Endothelial cell (in vitro differentiated cells): ENCODE measurements around the gene TEPSIN. TPM values are rescaled to one million over a fixed set of nuclear protein-coding genes. Genes with fewer than 3 reads are reported as not detected.
"Not testable (repeated sequence)": the region's sequence is repeated elsewhere in the genome, so short reads cannot be mapped to it uniquely, and the experiment has no call there.

Source experiments
- DNase-seq: peaks from one replicate; pipeline ENCODE4 v3.0.0; 2021; ENCODE audit warnings: low spot score
- H3K27ac Mint-ChIP-seq: one replicate; pipeline ENCODE4 v1.8.0; 2021; ENCODE audit warnings: mixed read lengths, inconsistent platforms; ENCODE audit not compliant: unreplicated experiment
- H3K27me3 Mint-ChIP-seq: one replicate; pipeline ENCODE4 v1.8.0; 2021; ENCODE audit warnings: mild to moderate bottlenecking, moderate library complexity, mixed read lengths, inconsistent platforms; ENCODE audit not compliant: unreplicated experiment
- H3K36me3 Mint-ChIP-seq: one replicate; pipeline ENCODE4 v1.8.0; 2021; ENCODE audit warnings: mild to moderate bottlenecking, low read depth, mixed read lengths, inconsistent platforms; ENCODE audit not compliant: unreplicated experiment
- H3K4me1 Mint-ChIP-seq: one replicate; pipeline ENCODE4 v1.8.0; 2021; ENCODE audit warnings: mild to moderate bottlenecking, mixed read lengths, inconsistent platforms; ENCODE audit not compliant: unreplicated experiment
- H3K4me3 Mint-ChIP-seq: one replicate; pipeline ENCODE4 v1.8.0; 2021; ENCODE audit warnings: mild to moderate bottlenecking, mixed read lengths, inconsistent platforms; ENCODE audit not compliant: unreplicated experiment
- H3K9me3 Mint-ChIP-seq: one replicate; pipeline ENCODE4 v1.8.0; 2021; ENCODE audit warnings: mixed read lengths, inconsistent platforms; ENCODE audit not compliant: unreplicated experiment
- total RNA-seq: library from RNA; stranded (reverse); fragmentation: NEBNext Ultra II Directional; extraction: Animal tissue kit (Norgen Biotek cat#: 25700); gene quantifications from one replicate; pipeline ENCODE4 v1.2.1, GENCODE V29; 2021; ENCODE audit not compliant: unreplicated experiment
- TF ChIP-seq, protein P1 (sequence below): fragments of 200-600 bp; sonication (generic); IDR thresholded peaks from one replicate; pipeline ENCODE4 v1.5.0; 2021; ENCODE audit warnings: antibody characterized with exemption; ENCODE audit not compliant: unreplicated experiment

Gene TEPSIN
- total RNA-seq, 1 donor from 2014 or later: 43.8 TPM

DNA sequence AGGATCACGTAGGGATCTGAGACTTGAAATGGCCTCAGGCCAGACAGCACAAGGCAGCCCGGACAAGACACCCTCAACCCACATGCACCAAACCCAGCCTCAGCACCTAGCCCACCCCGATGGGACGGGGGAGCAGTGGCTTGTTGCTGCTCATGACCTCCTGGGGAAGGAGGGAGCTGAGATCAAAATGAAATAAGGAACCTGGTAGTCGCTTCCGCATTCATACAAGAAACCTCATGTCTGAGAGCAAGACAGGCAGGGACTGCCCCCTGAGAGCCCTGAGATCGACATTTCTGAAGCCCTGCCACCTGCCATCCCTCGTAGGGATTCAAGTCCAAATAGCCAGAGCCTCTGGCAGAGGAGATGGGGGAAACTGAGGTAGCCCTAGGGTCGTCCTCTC, 10.4 kb downstream of the TEPSIN start:
- peaks cover 8% of the 10 kb centered on the region for H3K4me1 Mint-ChIP-seq
- no peak overlapping the region for H3K27ac Mint-ChIP-seq
- peak overlapping the region; percentile 69 for H3K4me3 Mint-ChIP-seq
- peaks cover 26% of the 10 kb centered on the region for H3K36me3 Mint-ChIP-seq
- DNase-seq: no peak
- TF ChIP-seq, protein P1, sequence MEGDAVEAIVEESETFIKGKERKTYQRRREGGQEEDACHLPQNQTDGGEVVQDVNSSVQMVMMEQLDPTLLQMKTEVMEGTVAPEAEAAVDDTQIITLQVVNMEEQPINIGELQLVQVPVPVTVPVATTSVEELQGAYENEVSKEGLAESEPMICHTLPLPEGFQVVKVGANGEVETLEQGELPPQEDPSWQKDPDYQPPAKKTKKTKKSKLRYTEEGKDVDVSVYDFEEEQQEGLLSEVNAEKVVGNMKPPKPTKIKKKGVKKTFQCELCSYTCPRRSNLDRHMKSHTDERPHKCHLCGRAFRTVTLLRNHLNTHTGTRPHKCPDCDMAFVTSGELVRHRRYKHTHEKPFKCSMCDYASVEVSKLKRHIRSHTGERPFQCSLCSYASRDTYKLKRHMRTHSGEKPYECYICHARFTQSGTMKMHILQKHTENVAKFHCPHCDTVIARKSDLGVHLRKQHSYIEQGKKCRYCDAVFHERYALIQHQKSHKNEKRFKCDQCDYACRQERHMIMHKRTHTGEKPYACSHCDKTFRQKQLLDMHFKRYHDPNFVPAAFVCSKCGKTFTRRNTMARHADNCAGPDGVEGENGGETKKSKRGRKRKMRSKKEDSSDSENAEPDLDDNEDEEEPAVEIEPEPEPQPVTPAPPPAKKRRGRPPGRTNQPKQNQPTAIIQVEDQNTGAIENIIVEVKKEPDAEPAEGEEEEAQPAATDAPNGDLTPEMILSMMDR: no peak
- H3K9me3 Mint-ChIP-seq: no peaks in the 10 kb centered on the region
- peaks cover 9% of the 10 kb centered on the region for H3K27me3 Mint-ChIP-seq

DNA sequence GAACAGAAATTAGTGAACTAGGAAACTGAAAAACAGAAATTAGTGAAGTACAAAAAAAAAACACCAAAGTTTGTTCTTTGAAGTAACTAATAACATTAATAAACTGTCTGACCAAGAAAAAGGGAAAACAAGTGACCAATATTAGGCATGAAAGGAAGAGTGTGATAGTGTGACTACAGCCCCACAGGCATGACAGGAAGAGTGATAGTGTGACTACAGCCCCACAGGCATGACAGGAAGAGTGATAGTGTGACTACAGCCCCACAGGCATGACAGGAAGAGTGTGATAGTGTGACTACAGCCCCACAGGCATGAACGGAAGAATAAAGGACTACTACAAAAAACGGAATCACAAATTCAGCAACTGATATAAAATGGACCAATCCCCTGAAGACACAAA, 11.2 kb downstream of the TEPSIN start:
- Mint-ChIP-seq H3K27ac (peak overlapping the region; percentile 26), H3K4me3 (peak overlapping the region; percentile 3), H3K36me3 (peaks cover 27% of the 10 kb centered on the region)
- not testable (repeated sequence) for H3K27me3 Mint-ChIP-seq, H3K4me1 Mint-ChIP-seq, DNase-seq, H3K9me3 Mint-ChIP-seq

DNA sequence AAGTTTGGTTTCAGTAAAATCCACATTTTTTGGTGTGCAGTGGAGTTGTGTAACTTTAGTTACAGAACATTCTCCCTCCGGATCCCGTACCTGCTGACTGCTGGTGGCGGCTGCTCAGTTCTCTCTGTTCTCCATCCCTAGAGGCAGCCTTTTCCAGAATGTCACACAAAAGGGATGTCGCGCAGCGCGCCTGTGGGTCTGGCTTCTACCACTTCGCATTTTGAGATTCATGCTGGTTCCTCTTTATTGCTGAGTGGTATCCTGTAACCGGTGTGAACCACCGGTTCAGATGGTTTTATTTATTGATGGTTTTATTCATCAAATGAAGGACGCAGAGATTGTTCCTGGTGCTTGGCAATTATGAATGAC, 15.1 kb downstream of the TEPSIN start:
- Mint-ChIP-seq H3K9me3 (no peaks in the 10 kb centered on the region), H3K4me3 (peak overlapping the region; percentile 89), H3K27ac (no peak overlapping the region), H3K27me3 (peaks cover 2% of the 10 kb centered on the region), H3K4me1 (peaks cover 9% of the 10 kb centered on the region), H3K36me3 (peaks cover 13% of the 10 kb centered on the region)
- no peak for DNase-seq
- TF ChIP-seq, protein P1: no peak

DNA sequence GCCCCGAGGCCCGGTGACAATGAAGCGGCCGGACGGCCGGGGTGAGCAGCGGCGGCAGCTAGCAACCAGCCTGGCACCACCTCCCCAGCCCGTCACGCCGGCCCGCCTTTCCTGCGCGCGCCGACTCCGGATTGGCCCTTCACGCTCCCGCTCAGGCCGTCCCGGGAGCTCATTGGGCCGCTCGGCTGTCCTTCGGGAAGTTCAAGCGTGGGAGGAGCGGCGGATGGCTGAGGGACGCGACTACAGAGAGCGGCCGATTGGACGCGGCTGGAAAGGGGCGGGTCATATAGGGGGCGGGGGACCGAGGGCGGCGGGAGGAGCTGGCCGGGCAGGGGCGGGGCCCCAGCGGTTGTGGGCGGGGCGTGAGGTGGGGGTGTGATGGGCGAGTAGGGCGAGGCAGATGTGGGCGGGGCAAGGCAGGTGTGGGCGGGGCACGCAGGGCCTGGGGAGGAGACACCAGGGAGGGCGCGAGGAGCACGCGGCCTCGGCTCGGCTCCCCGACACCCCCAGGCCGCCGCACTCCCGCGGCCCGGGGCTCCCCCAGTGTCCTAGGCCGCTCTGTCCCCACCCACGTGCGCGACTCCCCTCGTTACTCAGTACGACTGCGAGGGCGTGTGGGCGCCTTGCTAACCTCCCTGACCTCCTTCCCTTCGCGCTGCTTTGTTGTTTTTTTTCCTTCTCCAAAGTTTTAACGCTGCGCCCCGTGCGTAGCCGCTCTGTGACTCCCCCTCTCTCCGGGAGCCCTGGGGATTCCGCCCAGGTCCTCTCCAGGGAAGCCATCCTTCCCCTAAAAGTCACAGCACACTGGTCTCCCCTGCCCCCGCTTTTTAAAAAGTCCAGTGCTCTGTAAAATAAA, 15.7 kb downstream of the TEPSIN start, which contains the start of gene CEP131:
TSS of gene CEP131 (minus strand) at position 60 of the 856 bp plus-strand sequence. CDS start 2,909 bp downstream, outside the sequence.
- H3K4me1 Mint-ChIP-seq: peaks cover 9% of the 10 kb centered on the region
- peak within 1 kb of the TSS; percentile 89 for H3K4me3 Mint-ChIP-seq
- no peaks in the 10 kb centered on the region for H3K9me3 Mint-ChIP-seq
- H3K27ac Mint-ChIP-seq: no peak within 1 kb of the TSS
- peaks cover under 1% of the 10 kb centered on the region for H3K27me3 Mint-ChIP-seq
- TF ChIP-seq, protein P1: no peak
- DNase-seq: peak; percentile 99
- H3K36me3 Mint-ChIP-seq: peaks cover 10% of the 10 kb centered on the region

DNA sequence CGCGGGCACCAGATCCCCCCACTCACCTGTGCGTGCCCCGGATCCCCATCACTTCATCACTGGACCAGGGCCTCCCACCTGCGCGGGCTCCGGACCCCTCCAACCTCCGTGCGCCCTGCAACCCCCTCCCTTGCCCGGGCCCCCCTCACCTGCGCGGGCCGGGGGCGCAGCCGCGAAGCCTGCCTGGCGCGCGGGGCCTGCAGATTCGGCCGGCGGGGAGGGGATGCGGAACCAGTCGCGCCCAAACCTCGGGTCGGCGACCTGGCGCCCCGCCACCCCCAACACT, 16.3 kb downstream of the TEPSIN start:
- TF ChIP-seq, protein P1: no peak
- H3K36me3 Mint-ChIP-seq: peaks cover 7% of the 10 kb centered on the region
- peaks cover 2% of the 10 kb centered on the region for H3K27me3 Mint-ChIP-seq
- no peak for DNase-seq
- peaks cover 6% of the 10 kb centered on the region for H3K4me1 Mint-ChIP-seq
- H3K27ac Mint-ChIP-seq: no peak overlapping the region
- H3K4me3 Mint-ChIP-seq: peak overlapping the region; percentile 82
- H3K9me3 Mint-ChIP-seq: no peaks in the 10 kb centered on the region
